Caco-2 (cell line): ENCODE data around the gene ZBTB24. TPM values are rescaled to one million over a fixed set of nuclear protein-coding genes. Genes with fewer than 3 reads are reported as not detected.
A peak's percentile ranks its signal among the peaks of the same experiment; 100 is the strongest.

ENCODE experiments used
- BruUV-seq: library from RNA; stranded (reverse); fragments of 400-500 nt; replicated peaks from 2 replicates; lab custom pipeline; 2021; lab: Mats Ljungman, UMichigan
- CTCF ChIA-PET: fragments of 300-600 bp; sonication (Branson Sonifier 250); formaldehyde crosslinking; loops from one replicate; lab custom pipeline; 2022; ENCODE audit warnings: antibody characterized with exemption; lab: Charles Lee
- POLR2A ChIA-PET: fragments of 300-600 bp; sonication (Branson Sonifier 250); formaldehyde crosslinking; loops from one replicate; lab custom pipeline; 2022; ENCODE audit warnings: antibody characterized with exemption; lab: Charles Lee
- DNase-seq, 2 experiments: peaks; one replicate each; pipeline versions ENCODE4 v3.0.0 to v3.0.0-alpha.2; 2020 to 2022
- H3K27me3 ChIP-seq: replicated peaks from 2 replicates; pipeline ENCODE4 v1.6.0; 2011; ENCODE audit warnings: low read length; ENCODE audit not compliant: control insufficient read depth, insufficient read depth
- H3K36me3 ChIP-seq: 2 replicates; pipeline ENCODE4 v1.5.1; 2011; ENCODE audit warnings: low read length; ENCODE audit not compliant: control insufficient read depth, insufficient read depth
- H3K4me1 ChIP-seq: fragments of 250-450 bp; sonication (Bioruptor Pico); 2 replicates; pipeline ENCODE4 v1.5.1; 2020; ENCODE audit warnings: mild to moderate bottlenecking
- H3K4me3 ChIP-seq: 2 replicates; pipeline ENCODE4 v1.5.1; 2011; ENCODE audit warnings: low read depth, mild to moderate bottlenecking, control low read depth, low read length
- H3K9me3 ChIP-seq: fragments of 250-450 bp; sonication (Bioruptor Pico); 2 replicates; pipeline ENCODE4 v1.5.1; 2020; ENCODE audit warnings: mild to moderate bottlenecking, moderate library complexity
- H3K27ac Mint-ChIP-seq: one replicate; pipeline ENCODE4 v1.8.0; 2022; ENCODE audit warnings: mixed read lengths; ENCODE audit not compliant: unreplicated experiment
- H3K27me3 Mint-ChIP-seq: one replicate; pipeline ENCODE4 v1.8.0; 2022; ENCODE audit warnings: mixed read lengths; ENCODE audit not compliant: insufficient read depth, unreplicated experiment
- H3K36me3 Mint-ChIP-seq: one replicate; pipeline ENCODE4 v1.8.0; 2022; ENCODE audit warnings: mild to moderate bottlenecking, mixed read lengths; ENCODE audit not compliant: insufficient read depth, unreplicated experiment
- H3K4me1 Mint-ChIP-seq: one replicate; pipeline ENCODE4 v1.8.0; 2022; ENCODE audit warnings: low read depth, mixed read lengths; ENCODE audit not compliant: unreplicated experiment
- H3K4me3 Mint-ChIP-seq: one replicate; pipeline ENCODE4 v1.8.0; 2022; ENCODE audit warnings: mild to moderate bottlenecking, moderate library complexity, mixed read lengths; ENCODE audit not compliant: unreplicated experiment
- H3K9me3 Mint-ChIP-seq: one replicate; pipeline ENCODE4 v1.8.0; 2022; ENCODE audit warnings: mixed read lengths; ENCODE audit not compliant: unreplicated experiment
- CTCF ChIP-seq, 2 experiments: fragments of 200-600 bp in 1 of 2; IDR thresholded peaks; 1 replicate in 1 of 2; 2 replicates in 1 of 2; pipeline versions ENCODE4 v1.5.1 to v1.8.0; 2011 to 2022; ENCODE audit warnings: antibody characterized with exemption in 1 of 2, control low read depth in 1 of 2, inconsistent platforms in 1 of 2, low read depth in 1 of 2, low read length in 1 of 2, mild to moderate bottlenecking in 1 of 2, moderate library complexity in 1 of 2; ENCODE audit not compliant: insufficient read depth in 1 of 2, severe bottlenecking in 1 of 2, unreplicated experiment in 1 of 2
- intact Hi-C: fragments of 100-400 bp; cut with micrococcal nuclease; formaldehyde crosslinking; loops from one replicate; pipeline ENCODE4 v1.10.0; 2022; ENCODE audit not compliant: unreplicated experiment
- total RNA-seq: library from RNA; stranded (reverse); gene quantifications from 2 replicates; pipeline ENCODE4 v1.2.3, GENCODE V29; 2022

Gene ZBTB24
- total RNA-seq, 1 experiment from 2014 or later: 10.3 TPM

GRCh38 chr6:109486068-109486467, 3.0 kb upstream of the ZBTB24 start:
- H3K36me3 ChIP-seq: no peaks in the 10 kb centered on the region
- DNase-seq: no peak
- H3K9me3 ChIP-seq: no peaks in the 10 kb centered on the region
- Mint-ChIP-seq H3K27me3 (no peaks in the 10 kb centered on the region), H3K4me1 (peaks cover 13% of the 10 kb centered on the region), H3K36me3 (peaks cover 7% of the 10 kb centered on the region), H3K27ac (no peak overlapping the region), H3K4me3 (no peak overlapping the region), H3K9me3 (no peaks in the 10 kb centered on the region)
- no peaks in the 10 kb centered on the region for H3K27me3 ChIP-seq
- intact Hi-C loops: no loop called here
- peaks cover 13% of the 10 kb centered on the region for H3K4me1 ChIP-seq
- TF ChIP-seq CTCF (IDR thresholded peaks at IDR 0.05; ENCODE audit: insufficient read depth in 1 of 2, low read depth in 1 of 2, low read length in 1 of 2, severe bottlenecking in 1 of 2, unreplicated experiment in 1 of 2): no peak
- ChIA-PET CTCF (no interaction called here), POLR2A (no interaction called here)
- H3K4me3 ChIP-seq: no peak overlapping the region
- no TSS peak for BruUV-seq

- Mint-ChIP-seq H3K36me3 (peaks cover 7% of the 10 kb centered on the region), H3K27me3 (no peaks in the 10 kb centered on the region), H3K4me1 (peaks cover 14% of the 10 kb centered on the region), H3K4me3 (no peak overlapping the region), H3K9me3 (no peaks in the 10 kb centered on the region), H3K27ac (no peak overlapping the region)
- CTCF ChIA-PET: no interaction called here
- TF ChIP-seq CTCF (IDR thresholded peaks at IDR 0.05; ENCODE audit: insufficient read depth in 1 of 2, low read depth in 1 of 2, low read length in 1 of 2, severe bottlenecking in 1 of 2, unreplicated experiment in 1 of 2): no peak
- DNase-seq: no peak
- POLR2A ChIA-PET: no interaction called here
- intact Hi-C loops: no loop called here
- peaks cover 13% of the 10 kb centered on the region for H3K4me1 ChIP-seq
- no TSS peak for BruUV-seq
- H3K27me3 ChIP-seq: no peaks in the 10 kb centered on the region
- H3K9me3 ChIP-seq: no peaks in the 10 kb centered on the region
- no peaks in the 10 kb centered on the region for H3K36me3 ChIP-seq
- H3K4me3 ChIP-seq: no peak overlapping the region
These were observed 2.4 kb upstream of the ZBTB24 start for GRCh38 chr6:109485266-109485935.

- intact Hi-C loops: loop anchor here (5.0 kb wide), 1 partner anchor 37 kb away; no protein-coding TSS in a partner anchor
- H3K27me3 ChIP-seq: no peaks in the 10 kb centered on the region
- H3K36me3 Mint-ChIP-seq: peaks cover 12% of the 10 kb centered on the region
- peaks cover 13% of the 10 kb centered on the region for H3K4me1 ChIP-seq
- ChIA-PET POLR2A (no interaction called here), CTCF (no interaction called here)
- H3K4me1 Mint-ChIP-seq: peaks cover 18% of the 10 kb centered on the region
- H3K9me3 ChIP-seq: no peaks in the 10 kb centered on the region
- BruUV-seq: no TSS peak
- peak overlapping the region; percentile 63 for H3K4me3 Mint-ChIP-seq
- H3K36me3 ChIP-seq: no peaks in the 10 kb centered on the region
- DNase-seq: no peak
- H3K4me3 ChIP-seq: no peak overlapping the region
- no peaks in the 10 kb centered on the region for H3K27me3 Mint-ChIP-seq
- TF ChIP-seq CTCF (IDR thresholded peaks at IDR 0.05; ENCODE audit: insufficient read depth in 1 of 2, low read depth in 1 of 2, low read length in 1 of 2, severe bottlenecking in 1 of 2, unreplicated experiment in 1 of 2): no peak
- no peaks in the 10 kb centered on the region for H3K9me3 Mint-ChIP-seq
- H3K27ac Mint-ChIP-seq: no peak overlapping the region
These were observed 1.1 kb upstream of the ZBTB24 start for GRCh38 chr6:109484122-109484521.
